ENCODE measurements around the gene AIPL1.

- TF ChIP-seq POLR2A (IDR thresholded peaks at IDR 0.05) (no peak), CTCF (IDR thresholded peaks at IDR 0.05 in 8 of 11, conservative IDR thresholded peaks at IDR 0.05 in 3 of 11) (no peak)
Measured at GRCh38 chr17:6465206-6466003, 30.5 kb upstream of the AIPL1 start.
